Inflammatory macrophage (primary cell): ENCODE results near the gene PRKCG.
"Not testable (repeated sequence)": the region's sequence is repeated elsewhere in the genome, so short reads cannot be mapped to it uniquely, and the experiment has no call there.

Experiments
- DNase-seq, 2 donors: peaks; one replicate each; pipeline ENCODE4 v3.0.0-alpha.2; 2020 to 2022
- total RNA-seq, 18 experiments: gene quantifications; one replicate each; lab custom pipeline; 2026; ENCODE audit warnings: mixed read lengths in 6 of 18, inconsistent platforms in 2 of 18; lab: John Stamatoyannopoulos, UW

The PRKCG gene
- total RNA-seq, result 0 to 0.25 (median 0.06) reads per million in 18 experiments

DNA sequence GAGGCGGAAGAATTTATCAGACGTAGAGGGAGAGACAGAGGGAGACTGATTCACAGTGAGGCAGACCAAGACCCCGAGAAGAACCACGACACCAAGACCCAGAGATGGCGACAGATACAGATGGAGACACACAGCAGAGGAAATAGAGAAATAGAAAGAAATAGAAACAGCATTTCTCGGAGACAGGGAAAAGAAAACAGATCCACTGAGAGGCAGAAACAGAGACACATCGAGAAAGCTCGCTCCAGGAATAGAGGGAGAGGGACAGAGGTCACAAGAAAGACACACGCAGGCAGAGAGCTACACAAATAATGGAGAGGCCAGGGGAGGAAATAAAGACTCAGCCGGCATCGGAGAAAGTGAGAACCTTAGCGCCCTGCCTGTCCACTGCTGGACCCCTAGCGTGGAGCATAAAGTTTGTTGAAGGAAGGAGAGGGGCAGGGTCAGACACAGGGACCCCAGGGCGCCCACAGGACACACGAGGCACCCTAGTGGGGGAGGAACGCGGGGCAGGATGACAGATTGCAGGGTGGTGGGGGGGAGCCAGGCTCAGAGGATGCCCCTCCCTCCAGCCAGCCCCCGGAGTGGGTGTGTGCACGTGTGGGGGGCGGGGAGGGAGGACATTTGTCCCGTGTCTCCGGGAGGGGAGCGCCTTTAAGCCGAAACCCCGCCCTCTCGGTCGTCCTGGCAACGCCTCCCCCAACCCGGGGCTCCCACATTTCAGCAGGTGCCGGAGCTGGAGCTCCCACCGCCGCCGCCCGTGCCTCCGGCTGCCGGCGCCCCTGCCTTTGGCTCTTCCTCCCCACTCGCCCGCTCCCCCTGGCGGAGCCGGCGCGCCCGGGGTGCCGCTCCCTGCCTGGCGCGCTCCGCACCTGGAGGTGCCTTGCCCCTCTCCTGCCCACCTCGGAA, at the start of gene PRKCG:
TSS of gene PRKCG (plus strand) at position 716 of the 909 bp plus-strand sequence. CDS start 298 bp downstream, outside the sequence.
- DNase-seq, result no peak

DNA sequence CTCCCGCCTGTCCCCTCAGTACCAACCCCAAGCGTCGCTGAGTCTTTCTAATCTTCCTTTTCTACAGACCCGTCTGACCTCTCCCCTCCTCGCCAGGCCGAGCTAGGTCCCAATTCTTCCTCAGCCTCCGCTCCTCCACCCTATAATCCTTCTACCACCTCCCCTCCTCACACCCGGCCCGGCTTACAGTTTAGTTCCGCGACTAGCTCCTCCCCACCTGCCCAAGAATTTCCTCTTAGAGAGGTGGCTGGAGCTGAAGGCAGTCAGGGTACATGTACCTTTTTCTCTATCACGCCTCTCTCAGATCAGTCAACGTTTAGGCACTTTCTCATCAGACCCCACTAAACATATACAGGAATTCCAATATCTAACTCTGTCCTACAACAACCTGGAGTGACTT, 49.1 kb upstream of the PRKCG start:
- not testable (repeated sequence) for DNase-seq

DNA sequence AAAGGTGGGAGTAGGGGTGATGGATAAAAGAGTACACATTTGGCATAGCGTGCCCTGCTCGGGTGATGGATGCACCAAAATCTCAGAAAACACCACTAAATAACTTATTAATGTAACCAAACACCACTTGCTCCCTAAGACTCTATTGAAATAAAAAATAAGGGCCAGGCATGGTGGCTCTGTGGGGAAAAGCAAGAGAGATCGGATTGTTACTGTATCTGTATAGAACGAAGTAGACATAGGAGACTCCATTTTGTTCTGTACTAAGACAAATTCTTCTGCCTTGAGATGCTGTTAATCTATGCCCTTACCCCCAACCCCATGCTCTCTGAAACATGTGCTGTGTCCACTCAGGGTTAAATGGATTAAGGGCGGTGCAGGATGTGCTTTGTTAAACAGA, 43.6 kb upstream of the PRKCG start:
- DNase-seq, result not testable (repeated sequence)

DNA sequence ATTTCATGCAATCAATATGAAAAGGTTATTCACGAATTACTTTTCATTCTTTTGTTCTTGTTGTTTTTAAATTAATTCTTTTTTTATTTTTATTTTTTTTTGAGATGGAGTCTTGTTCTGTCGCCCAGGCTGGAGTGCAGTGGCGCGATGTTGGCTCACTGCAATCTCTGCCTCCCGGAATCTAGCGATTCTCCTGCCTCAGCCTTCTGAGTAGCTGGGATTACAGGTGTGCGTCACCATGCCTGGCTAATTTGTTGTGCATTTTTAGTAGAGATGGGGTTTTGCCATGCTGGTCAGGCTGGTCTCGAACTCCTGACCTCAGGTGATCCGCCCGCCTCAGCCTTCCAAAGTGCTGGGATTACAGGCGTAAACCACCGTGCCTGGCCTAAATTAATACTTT, 41.8 kb upstream of the PRKCG start:
- DNase-seq, result not testable (repeated sequence)

DNA sequence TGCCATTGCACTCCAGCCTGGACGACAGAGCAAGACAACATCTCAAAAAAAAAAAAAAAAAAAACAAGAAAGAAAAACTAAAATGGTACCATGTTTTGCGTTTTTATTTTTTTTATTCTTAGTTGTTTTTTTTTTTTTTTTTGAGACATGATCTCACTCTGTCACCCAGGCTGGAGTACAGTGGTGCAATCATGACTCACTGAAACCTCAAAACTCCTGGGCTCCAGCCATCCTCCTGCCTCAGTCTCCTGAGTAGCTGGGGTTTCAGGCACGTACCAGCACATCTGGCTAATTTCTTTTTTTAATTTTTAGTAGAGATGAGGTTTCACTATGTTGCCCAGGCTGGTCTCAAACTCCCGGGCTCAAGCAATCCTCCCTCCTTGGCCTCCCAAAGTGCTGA, 41.1 kb upstream of the PRKCG start:
- DNase-seq, result peak; percentile 64 to 81

DNA sequence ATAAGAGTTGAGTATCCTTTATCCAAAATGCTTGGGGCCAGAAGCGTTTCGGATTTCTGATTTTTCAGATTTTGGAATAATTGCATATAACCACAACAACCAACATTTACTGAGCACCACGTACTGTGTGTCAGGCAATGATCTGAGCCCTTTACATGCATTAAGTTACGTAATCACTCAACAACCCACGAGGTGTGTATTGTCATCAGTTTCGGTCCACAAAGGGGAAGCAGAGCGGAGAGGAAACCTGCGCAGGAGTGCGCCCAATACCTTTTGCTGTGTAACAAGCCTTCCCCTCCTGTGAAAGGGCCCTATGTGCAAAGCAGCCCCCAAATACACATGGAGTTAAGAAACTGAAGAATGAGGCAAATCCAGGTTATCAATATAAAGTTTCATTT, 37.1 kb upstream of the PRKCG start:
- DNase-seq, result peak; percentile 90 to 92

DNA sequence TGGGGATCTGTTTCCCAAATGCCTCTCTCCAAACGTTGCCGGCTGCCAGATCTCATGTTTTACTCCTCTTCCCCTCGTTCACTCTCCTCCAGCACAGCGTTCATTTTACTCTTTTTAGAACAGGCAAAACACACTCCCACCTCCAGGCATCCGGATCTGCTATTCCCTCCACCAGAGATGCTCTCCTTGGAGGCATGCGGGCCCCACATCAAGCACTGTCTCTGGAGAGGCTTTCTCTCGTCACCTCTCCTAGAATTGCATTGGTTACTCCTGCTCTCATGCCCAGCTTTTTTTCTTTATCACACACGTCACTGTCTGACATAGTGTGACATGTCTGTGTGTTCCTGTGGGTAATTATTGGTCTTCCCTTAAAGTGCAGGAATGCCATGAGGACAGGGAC, 34.4 kb upstream of the PRKCG start:
- no peak for DNase-seq

DNA sequence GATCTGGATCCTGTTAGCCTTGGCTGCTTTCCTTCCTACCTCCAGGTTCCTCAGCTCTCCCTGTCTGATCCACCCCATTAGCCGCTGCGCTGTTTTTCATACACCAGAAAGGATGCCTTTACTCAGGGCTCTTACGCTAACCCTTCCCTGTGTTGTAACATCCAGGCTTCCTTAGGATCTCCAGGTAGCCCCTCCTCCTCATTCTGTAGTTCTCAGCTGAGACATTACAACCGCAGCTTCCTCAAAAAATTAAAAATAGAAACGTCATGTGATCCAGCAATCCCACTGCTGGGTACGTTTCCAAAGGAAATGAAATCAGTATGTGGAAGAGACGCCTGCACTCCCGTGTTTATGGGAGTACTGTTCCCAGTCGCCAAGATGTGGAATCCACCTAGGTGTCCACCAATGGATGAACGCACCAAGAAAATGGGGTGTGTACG, 32.7 kb upstream of the PRKCG start:
- peak; percentile 92 to 94 for DNase-seq

DNA sequence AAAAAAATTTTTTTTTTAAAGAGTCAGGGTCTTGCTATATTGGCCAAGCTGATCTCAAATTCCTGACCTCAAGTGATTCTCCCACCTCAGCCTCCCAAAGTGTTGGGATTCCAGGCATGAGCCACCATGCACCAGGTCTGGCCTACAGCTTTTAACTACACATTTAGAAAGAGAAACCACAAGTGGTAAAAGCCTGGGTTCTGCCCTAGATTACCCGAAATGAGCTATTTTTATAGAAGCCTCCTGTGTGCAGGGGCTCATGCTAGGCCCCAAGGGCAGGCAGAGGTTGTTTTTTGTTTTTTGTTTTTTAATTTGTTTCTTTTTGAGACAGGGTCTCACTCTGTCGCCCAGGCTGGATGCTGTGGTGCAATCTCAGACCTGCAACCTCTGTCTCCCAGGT, 28.3 kb upstream of the PRKCG start:
- no peak for DNase-seq

DNA sequence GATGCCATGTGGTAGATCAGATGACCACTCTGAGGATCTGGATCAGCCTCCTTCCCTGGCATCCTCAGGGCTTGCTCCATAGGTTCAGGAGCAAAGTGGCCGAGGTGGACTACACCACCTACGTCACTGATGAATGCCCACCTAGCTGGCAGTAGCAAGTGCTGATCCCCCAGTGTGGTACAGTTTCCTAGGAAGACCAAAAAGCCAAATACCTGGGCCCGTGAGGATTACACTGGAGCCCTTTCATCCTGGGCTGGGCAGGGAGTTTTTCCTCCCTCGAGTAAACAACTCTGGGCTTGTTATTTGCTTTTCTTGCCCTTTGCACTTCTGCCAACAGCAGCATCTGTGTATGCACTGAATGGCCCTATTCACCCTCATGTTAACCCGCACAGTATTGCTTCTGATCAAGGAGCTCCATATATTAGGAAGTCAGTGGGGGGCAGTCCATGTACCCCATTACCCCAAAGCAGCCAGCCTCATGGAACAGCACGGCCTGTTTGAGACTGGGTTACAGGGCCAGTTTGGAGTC, 17.6 kb upstream of the PRKCG start:
- no peak for DNase-seq

DNA sequence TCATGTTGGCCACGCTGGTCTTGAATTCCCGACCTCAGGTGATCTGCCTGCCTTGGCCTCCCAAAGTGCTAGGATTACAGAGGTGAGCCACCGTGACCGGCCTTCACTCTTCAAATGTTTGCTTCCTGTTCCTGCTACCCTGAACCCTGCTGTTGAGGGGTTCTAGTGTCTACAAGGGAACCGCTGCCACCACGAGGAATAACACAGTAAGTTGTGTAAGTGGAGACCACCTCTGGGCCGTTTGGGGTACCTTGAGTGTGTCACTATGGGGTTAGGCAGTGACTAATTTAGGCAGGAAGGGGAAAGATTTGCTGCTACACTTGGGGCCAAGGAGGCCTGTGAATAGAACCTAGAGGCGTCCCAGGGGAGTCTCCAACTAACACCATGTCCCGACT, 16.5 kb upstream of the PRKCG start:
- DNase-seq, result no peak

DNA sequence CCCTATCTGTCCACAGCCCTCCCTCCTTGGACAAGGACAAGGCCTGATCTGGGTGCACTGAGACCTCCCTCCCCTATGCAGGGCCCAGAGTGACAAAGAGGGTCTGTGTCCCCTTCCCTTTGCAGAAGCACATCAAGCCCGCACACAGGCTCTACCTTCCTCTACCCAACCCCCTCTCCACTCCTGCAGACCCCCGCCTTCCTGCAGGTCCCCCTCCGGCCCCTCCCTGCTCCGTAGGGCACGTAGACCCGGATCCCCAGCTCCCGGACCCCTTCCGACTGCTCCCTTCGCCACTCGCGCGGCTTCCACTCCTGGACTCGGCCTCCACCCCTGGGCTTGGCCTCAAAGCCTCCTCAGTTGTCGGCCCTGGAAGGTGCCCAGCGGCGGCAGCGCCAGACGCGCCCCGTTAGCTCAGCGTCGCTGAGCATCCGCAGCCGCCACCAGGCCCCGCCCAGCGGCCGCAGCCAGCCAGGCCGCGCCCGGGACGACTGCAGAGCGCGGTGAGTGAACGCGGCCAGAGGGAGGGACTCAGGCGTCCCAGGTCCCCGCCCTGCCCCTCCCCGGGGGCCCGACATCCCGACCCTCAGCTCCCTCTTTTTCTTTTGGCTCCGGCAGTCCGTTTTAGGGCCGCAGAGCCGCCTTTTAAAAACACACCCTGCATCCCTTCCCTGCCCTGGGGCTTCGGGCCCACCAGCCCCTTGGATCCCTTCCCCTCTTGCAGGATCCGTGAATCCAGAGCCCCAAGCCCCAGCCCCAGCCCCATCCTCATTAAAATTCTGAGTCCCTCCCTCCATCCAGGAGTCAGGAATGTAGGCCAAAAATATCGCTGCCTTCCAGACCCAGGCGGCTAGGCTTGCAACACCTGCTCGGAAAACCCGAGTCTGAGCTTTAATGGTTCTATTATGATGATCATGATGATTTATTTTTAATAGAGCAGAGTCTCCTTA, 15.8 kb upstream of the PRKCG start:
- peak; percentile 64 to 68 for DNase-seq

DNA sequence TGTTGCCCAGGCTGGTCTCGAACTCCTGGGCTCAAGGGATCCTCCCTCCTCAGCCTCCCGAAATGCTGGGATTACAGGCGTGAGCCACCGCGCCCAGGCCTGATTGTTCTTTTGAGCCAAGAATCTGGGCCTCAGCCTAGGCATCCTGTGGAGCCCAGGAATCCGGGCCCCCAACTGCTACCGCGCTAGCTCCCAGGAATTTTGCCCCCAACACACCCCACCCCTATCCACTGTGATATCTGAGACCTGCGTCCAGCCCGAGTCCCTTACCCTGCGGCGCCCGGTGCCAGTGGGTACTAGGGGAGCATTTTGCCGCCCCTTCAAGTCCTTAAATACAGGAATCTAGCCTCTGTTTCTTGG, 15.2 kb upstream of the PRKCG start:
- DNase-seq, result no peak

DNA sequence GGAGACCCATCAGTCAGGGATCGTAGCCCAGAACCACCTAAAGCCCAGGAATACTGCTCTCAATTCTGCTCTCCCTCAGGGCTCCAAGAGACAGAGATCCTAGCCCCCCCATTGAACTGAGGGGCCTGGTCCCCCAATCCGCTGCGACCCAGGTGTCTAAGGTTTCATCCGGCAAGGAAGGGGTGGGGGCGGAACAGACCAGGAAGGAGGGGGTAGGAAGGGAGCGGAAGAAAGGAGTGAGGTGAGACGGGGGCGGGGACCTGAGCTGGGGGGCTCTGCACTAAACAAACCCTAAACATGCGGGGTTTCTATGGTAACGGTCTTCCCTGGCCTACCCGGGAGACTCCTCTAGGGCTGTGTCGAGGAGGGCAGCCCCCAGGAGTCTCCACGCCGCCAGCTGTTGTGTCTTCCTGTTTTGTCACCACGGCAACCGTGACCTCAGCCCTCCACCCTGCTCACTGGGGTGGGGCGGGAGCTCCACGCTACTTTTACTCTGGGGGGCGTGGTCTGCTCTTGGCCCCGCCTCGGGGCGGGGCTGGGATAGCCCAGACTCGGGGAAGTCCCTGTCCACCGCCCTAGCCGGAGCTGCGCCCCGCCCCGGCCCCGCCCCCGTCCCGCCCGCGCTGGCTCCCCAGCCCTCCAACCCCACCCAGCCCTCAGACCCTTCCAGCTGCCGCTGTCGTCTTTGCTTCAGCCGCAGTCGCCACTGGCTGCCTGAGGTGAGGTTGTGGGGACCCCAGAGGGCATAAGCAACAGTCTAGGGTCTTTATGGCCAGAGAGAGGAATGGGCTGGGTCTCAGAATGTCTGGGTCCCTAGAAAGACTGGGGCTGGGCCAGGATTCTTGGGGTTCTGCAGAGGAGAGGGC, 14.5 kb upstream of the PRKCG start, which contains the start of gene MYADM:
TSS of gene MYADM (plus strand) at position 659 of the 866 bp plus-strand sequence. CDS start 5,647 bp downstream, outside the sequence.
- DNase-seq, result peak; percentile 99 to 100

DNA sequence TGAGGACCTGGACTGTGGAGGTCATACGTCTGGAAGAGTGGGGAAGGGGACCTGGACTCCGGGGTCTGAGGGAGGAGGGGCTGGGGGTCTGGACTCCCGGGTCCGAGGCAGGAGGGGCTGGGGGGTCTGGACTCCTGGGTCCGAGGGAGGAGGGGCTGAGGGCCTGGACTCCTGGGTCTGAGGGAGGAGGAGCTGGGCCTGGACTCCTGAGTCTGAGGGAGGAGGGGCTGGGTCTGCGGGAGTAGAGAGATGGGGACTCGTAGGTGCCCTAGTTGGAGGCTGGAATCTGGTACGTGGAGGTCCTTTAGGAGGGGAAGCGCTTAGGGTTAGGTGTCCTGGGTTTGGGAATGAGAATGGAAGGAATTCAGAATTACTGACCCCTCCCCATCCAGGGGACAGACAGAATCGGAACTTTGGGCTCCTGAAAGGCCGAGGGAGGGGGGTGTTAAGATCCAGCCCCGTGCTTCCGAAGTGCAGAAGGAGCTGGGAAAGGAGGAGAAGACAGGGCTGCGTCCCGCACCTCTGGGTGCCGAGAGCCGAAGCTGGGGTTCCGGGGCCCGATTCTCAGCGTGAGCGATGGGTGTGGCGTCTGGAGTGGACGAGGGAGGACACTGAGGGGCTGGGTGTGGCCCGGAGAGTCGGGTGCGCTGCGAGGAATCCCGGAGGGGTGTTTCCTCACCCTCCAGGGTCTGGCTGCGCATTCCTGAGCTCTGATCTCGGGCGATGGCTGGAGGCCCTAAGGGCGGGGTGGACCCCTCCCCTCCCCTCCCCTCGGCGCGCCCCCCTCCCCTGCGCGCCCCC, 13.7 kb upstream of the PRKCG start:
- peak; percentile 78 to 81 for DNase-seq

DNA sequence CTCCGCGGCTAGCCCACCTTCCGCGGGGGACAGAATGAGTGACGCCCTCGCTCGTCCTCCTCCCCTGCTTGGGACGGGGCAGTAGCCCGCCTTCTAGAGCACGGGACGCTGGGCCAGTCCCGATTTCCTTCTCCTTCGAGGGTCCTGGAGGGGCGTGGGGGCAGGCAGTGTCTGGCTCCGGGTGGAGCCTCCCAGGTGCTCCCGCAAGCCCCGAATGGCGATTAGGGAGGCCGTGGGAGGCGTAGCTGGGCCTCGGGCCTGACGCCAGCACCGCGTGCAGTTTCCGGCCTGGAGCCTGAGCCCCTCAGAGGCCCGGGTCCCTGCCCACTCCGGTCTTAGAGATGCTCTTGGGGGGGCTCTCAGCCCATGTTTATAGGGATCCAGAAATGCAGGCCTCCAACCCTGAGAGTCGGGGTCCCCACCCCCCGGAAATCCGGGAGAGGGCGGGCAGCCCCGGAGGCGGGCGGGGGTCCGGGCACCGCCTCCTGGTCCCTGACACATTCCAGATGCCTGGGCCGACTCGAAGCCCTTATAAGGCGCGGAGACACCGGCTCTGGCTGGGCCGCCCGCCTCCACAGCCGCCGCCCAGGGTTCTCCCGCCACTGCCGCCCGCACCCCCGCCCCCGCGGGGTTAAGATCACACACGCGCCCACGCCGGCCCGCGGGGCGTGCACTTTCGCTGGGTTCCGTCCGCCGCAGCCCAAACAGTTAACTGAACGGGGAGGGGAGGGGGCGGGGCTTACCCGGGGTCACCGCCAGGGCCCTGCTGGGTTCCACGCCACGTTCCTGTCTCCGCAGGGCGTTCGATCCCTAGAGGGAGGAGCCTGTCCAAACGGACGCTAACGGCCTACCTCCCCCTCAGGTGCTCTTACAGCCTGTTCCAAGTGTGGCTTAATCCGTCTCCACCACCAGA, 12.8 kb upstream of the PRKCG start:
- peak; percentile 97 to 98 for DNase-seq

DNA sequence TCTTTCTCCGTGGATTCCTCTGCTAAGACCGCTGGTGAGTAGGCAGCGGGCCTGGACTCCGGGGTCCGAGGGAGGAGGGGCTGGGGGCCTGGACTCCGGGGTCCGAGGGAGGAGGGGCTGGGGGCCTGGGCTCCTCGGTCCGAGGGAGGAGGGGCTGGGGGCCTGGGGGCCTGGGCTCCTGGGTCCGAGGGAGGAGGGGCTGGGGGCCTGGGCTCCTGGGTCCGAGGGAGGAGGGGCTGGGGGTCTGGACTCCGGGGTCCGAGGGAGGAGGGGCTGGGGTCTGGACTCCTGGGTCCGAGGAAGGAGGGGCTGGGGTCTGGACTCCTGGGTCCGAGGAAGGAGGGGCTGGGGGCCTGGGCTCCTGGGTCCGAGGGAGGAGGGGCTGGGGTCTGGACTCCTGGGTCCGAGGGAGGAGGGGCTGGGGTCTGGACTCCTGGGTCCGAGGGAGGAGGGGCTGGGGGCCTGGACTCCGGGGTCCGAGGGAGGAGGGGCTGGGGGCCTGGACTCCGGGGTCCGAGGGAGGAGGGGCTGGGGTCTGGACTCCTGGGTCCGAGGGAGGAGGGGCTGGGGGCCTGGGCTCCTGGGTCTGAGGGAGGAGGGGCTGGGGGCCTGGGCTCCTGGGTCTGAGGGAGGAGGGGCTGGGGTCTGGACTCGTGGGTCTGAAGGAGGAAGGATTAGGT, 12.1 kb upstream of the PRKCG start:
- DNase-seq, result not testable (repeated sequence)

DNA sequence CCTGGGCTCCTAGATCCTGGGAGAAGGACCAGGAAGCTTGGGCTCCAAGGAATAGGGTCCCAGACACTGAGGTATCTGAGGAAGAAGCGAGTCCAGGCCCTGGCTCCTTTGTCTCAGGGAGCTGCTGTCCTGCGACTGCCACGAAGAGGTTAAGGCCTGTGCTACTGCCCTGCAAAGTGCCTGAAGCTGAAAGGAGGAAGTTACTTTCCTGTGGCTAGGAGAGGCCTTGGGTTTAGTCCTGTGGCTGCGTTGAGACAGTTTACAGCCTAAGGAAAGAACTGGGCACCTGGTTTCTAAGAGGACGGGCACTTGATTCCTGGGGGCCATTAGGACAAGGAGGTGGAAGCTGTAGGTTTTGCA, 11.5 kb upstream of the PRKCG start:
- peak; percentile 80 to 86 for DNase-seq

DNA sequence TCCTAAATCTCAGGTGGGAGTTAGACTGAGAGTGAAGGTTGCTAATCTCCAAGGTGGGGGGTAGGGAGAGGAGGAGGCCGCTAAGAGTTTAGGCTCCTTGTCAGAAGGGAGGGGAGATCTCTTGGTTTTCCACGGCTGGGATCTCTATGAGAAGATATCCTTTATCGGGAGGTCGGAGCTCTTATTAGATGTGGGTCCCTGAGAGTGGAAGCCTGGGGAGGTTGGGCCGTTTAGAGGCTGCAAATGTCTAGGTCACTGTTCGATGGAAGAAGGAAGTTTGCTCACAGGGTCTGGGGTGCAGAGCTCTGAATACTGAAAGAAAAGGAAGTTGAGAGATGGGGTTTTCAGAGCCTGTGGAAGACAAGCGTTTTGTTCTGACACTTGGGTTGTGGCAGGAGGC, 10.5 kb upstream of the PRKCG start:
- peak; percentile 75 to 78 for DNase-seq
